Occipital lobe (tissue), 2 donors: ENCODE measurements around the gene SKIC3. TPM values are rescaled to one million over a fixed set of nuclear protein-coding genes. Genes with fewer than 3 reads are reported as not detected.
A peak's percentile ranks its signal among the peaks of the same experiment; 100 is the strongest.

Experiments
- DNase-seq: peaks from one replicate; lab custom pipeline; 2025; lab: John Stamatoyannopoulos, UW
- total RNA-seq: library from RNA; depleted of rRNA; stranded (reverse); fragments of >200 nt; gene quantifications from one replicate; pipeline ENCODE4 v1.2.3, GENCODE V29; 2014

The SKIC3 gene
- total RNA-seq = 216 TPM

- peak; percentile 91 for DNase-seq
These were observed at the start of gene SKIC3, which contains the start of gene ARSK for GRCh38 chr5:95554647-95555548. Gene SKIC3, minus strand, starts transcription at chr5:95554977. Its CDS starts 7,827 bp downstream, at chr5:95547150. Gene ARSK, plus strand, starts transcription at chr5:95555101. Its CDS starts 178 bp downstream, at chr5:95555279.

GRCh38 chr5:95600557-95600956, 45.8 kb upstream of the SKIC3 start:
- no peak for DNase-seq

DNA sequence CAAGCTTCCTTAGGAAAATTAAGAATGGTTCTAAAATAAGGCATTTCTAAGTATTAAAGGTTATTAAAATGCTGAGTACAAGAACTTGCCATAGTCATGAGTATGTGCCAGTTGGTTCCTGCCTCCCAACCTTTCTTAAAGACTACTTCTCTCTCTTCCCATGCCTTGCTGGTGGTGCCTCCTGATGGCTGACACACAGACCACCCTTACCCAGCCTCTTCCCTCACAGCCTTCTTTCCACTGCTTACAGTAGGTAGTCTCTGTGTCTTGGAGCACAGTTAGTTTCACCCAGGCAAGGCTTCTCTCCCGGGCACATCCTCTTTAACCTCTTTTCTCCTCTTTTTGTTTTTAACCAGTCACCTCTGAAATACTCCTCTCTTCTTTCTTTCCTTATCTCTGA, 44.5 kb upstream of the SKIC3 start:
- no peak for DNase-seq

DNA sequence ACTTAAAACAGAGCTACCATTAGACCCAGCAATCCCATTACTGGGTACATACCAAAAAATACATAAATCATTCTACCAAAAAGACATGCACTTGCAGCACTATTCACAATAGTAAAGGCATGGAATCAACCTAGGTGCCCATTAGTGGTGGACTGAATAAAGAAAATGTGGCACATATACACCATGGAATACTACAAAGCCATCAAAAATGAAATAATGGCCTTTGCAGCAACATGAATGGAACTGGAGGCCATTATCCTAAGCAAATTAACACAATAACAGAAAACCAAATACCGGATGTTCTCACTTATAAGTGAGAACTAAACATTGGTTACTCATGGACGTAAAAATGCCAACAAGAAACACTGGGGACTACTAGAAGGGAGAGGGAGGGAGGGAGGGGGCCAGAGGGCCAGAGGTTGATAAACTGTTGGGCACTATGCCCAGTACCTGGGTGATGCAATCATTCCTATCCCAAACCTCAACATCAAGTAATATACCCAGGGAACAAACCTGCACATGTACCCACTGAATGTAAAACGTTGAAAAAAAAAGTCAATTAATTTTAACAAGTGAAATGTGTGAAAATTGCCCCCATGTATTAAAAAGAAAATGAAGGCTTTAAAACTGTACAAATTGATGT, 40.6 kb upstream of the SKIC3 start:
- no peak for DNase-seq

DNA sequence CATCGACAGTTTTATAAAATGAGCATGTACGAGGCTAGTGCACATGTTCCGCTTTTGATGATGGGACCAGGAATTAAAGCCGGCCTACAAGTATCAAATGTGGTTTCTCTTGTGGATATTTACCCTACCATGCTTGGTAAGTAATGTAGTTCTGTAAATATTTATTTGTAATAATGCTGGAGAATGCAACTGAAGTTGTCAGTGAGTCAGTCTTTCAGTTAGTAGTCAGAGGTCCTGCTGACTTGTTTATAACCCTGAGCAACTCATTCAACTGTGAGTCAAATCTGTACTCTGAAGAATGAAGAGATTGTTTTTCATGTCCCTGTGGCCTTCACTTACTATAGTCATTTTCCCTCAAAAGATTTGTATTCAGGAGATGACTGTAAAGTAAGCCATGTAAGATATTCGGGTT, 36.7 kb upstream of the SKIC3 start:
- no peak for DNase-seq

GRCh38 chr5:95590880-95591279, 36.1 kb upstream of the SKIC3 start:
- no peak for DNase-seq

GRCh38 chr5:95583992-95584391, 29.2 kb upstream of the SKIC3 start:
- no peak for DNase-seq

- no peak for DNase-seq
These were observed 26.8 kb upstream of the SKIC3 start for GRCh38 chr5:95581576-95581975.

DNA sequence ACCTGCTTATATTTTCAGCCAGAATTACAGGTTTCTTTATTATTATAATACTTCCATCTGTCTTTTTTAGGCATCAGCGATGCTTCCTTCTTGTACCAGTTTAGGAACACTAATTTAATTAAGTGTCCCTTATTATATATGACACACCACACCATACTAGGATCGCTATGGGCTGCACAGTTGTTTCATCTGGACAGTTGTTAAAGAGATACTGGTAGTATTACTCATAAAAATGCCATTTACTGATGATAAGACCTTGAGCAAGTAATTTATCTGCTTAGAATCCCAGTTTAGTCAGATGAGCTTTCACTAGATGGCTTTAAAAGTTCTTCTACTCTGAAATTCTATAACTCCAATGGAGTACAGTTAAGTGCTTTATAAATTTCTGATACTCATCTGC, 17.2 kb upstream of the SKIC3 start:
- DNase-seq = no peak

GRCh38 chr5:95565280-95565920, 10.6 kb upstream of the SKIC3 start:
- DNase-seq = no peak

GRCh38 chr5:95564450-95564849, 9.7 kb upstream of the SKIC3 start:
- no peak for DNase-seq

GRCh38 chr5:95563367-95563766, 8.6 kb upstream of the SKIC3 start:
- no peak for DNase-seq

DNA sequence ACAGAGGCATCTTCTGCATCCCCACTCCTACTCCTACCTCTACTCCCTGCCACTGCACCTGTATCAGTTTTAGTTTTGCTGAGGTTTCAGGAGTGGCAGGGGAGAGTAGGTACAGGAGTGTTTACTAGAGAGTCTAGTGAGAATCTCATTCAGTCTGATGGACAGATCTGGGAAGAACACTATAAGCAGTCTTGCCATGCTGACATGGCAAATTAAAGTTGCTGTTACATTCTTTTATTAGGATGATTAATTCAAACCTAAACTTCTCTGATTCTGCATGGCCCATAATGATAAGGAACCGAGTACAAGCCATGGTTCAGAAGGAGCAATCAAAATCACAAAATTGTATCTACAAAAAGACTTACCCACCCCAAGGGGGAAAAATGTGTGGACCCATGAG, 7.5 kb upstream of the SKIC3 start:
- DNase-seq = no peak

- no peak for DNase-seq
These were observed 3.1 kb upstream of the SKIC3 start for GRCh38 chr5:95557841-95558240.

GRCh38 chr5:95555553-95555952, 776 bp upstream of the SKIC3 start:
- DNase-seq = no peak

- no peak for DNase-seq
These were observed 488 bp downstream of the SKIC3 start for GRCh38 chr5:95554331-95554646.

GRCh38 chr5:95549030-95549429, 5.7 kb downstream of the SKIC3 start:
- no peak for DNase-seq

- DNase-seq = no peak
These were observed 11.6 kb downstream of the SKIC3 start for GRCh38 chr5:95543017-95543705.

- no peak for DNase-seq
These were observed 17.3 kb downstream of the SKIC3 start for GRCh38 chr5:95537501-95537900.

GRCh38 chr5:95533761-95534160, 21.0 kb downstream of the SKIC3 start:
- DNase-seq = no peak

DNA sequence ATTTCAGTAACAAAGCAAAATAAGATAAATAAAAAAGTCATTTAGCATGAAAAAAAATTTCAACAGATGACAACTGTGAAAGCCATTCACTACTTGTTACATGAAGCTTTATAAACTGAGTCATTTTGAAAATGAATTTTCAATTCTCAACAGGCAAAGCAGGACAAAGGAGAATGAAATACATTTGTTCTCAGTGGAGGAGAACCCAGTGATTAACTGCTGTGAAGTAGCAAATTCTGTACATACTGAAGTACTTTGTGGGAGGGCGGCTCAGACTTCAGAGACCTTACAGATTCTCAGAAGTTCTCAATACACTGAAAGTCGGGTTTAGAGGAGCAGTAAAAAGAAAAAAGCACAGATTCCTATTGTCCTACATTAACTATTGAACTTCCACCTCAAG, 21.7 kb downstream of the SKIC3 start:
- DNase-seq = no peak

GRCh38 chr5:95532415-95532814, 22.4 kb downstream of the SKIC3 start:
- no peak for DNase-seq
